MM.1S (cell line): Measurements from ENCODE around the gene FCN3.
"Not testable (repeated sequence)": the region's sequence is repeated elsewhere in the genome, so short reads cannot be mapped to it uniquely, and the experiment has no call there.

ENCODE experiments used
- DNase-seq: peaks from one replicate; pipeline ENCODE4 v3.0.0-alpha.2; 2015
- H2AFZ ChIP-seq: fragments of 300-600 bp; sonication (generic); 2 replicates; pipeline ENCODE4 v1.6.0; 2016; ENCODE audit warnings: antibody characterized with exemption, low read length
- H3F3A ChIP-seq: fragments of 300-600 bp; sonication (generic); 2 replicates; pipeline ENCODE4 v1.6.1; 2016; ENCODE audit warnings: mild to moderate bottlenecking, antibody characterized with exemption, low read length, moderate library complexity, mixed read lengths; ENCODE audit not compliant: insufficient read depth
- H3K27ac ChIP-seq: fragments of 300-600 bp; sonication (generic); 2 replicates; pipeline ENCODE4 v1.5.1; 2016; ENCODE audit warnings: mild to moderate bottlenecking, low read length
- H3K27me3 ChIP-seq: fragments of 300-600 bp; sonication (generic); replicated peaks from 2 replicates; pipeline ENCODE4 v1.6.0; 2016; ENCODE audit warnings: low read length; ENCODE audit not compliant: insufficient read depth
- H3K36me3 ChIP-seq: fragments of 300-600 bp; sonication (generic); replicated peaks from 2 replicates; pipeline ENCODE4 v1.6.1; 2016; ENCODE audit warnings: mild to moderate bottlenecking, low read length, mixed read lengths; ENCODE audit not compliant: insufficient read depth
- H3K4me1 ChIP-seq: fragments of 300-600 bp; sonication (generic); 2 replicates; pipeline ENCODE4 v1.6.1; 2016; ENCODE audit warnings: low read length, mixed read lengths
- H3K4me2 ChIP-seq: fragments of 300-600 bp; sonication (generic); 2 replicates; pipeline ENCODE4 v1.6.0; 2016; ENCODE audit warnings: low read depth, low read length
- H3K4me3 ChIP-seq: fragments of 300-600 bp; sonication (generic); 2 replicates; pipeline ENCODE4 v1.5.1; 2016; ENCODE audit warnings: low read length, mixed read lengths
- H3K79me2 ChIP-seq: fragments of 300-600 bp; sonication (generic); 2 replicates; pipeline ENCODE4 v1.6.1; 2016; ENCODE audit warnings: mixed run types, low read length, mixed read lengths
- H3K9ac ChIP-seq: fragments of 300-600 bp; sonication (generic); 2 replicates; pipeline ENCODE4 v1.6.1; 2016; ENCODE audit warnings: low read length, mixed read lengths
- H3K9me2 ChIP-seq: fragments of 300-600 bp; sonication (generic); replicated peaks from 2 replicates; pipeline ENCODE4 v1.6.1; 2016; ENCODE audit warnings: mild to moderate bottlenecking, low read length, mixed read lengths; ENCODE audit not compliant: insufficient read depth
- H3K9me3 ChIP-seq: fragments of 300-600 bp; sonication (generic); replicated peaks from 2 replicates; pipeline ENCODE4 v1.6.1; 2016; ENCODE audit warnings: mild to moderate bottlenecking, low read length, mixed read lengths; ENCODE audit not compliant: insufficient read depth
- H4K20me1 ChIP-seq: fragments of 300-600 bp; sonication (generic); 2 replicates; pipeline ENCODE4 v1.6.1; 2016; ENCODE audit warnings: mild to moderate bottlenecking, low read length, moderate library complexity, mixed read lengths; ENCODE audit not compliant: insufficient read depth
- CTCF ChIP-seq: fragments of 300-600 bp; sonication (generic); IDR thresholded peaks from 2 replicates; pipeline ENCODE4 v1.5.1; 2016; ENCODE audit warnings: antibody characterized with exemption, low read length, mixed read lengths
- EZH2 ChIP-seq: fragments of 300-600 bp; sonication (generic); optimal IDR thresholded peaks from 2 replicates; pipeline ENCODE3; 2017; ENCODE audit warnings: low read depth, mild to moderate bottlenecking, antibody characterized with exemption, low read length, mixed read lengths
- EZH2phosphoT487 ChIP-seq: fragments of 300-600 bp; sonication (generic); IDR thresholded peaks from 2 replicates; pipeline ENCODE4 v1.6.1; 2018; ENCODE audit warnings: antibody characterized with exemption, low read length

The FCN3 gene

GRCh38 chr1:27392096-27392777 is 17.6 kb upstream of the FCN3 start, which contains the start of gene GPR3:
TSS of gene GPR3 (plus strand) at chr1:27392622. CDS start at chr1:27393799, 1,177 bp downstream.
- Histone ChIP-seq H3K27me3 (peaks cover 21% of the 10 kb centered on the region; the same call in 1 of the 2 replicates), H4K20me1 (no peaks in the 10 kb centered on the region), H3K27ac (no peak within 1 kb of the TSS), H2AFZ (peak within 1 kb of the TSS; percentile 76), H3K9me2 (no peaks in the 10 kb centered on the region), H3K4me1 (peaks cover 7% of the 10 kb centered on the region), H3K36me3 (no peaks in the 10 kb centered on the region), H3K4me3 (peak within 1 kb of the TSS; percentile 70), H3K9me3 (no peaks in the 10 kb centered on the region), H3K79me2 (no peaks in the 10 kb centered on the region), H3F3A (no peaks in the 10 kb centered on the region), H3K4me2 (peak within 1 kb of the TSS; percentile 90), H3K9ac (peak within 1 kb of the TSS; percentile 73)
- TF ChIP-seq EZH2phosphoT487 = no peak
- TF ChIP-seq CTCF = peak; percentile 52
- peak; percentile 89 for DNase-seq

- Histone ChIP-seq H3K79me2 (no peaks in the 10 kb centered on the region), H2AFZ (peak overlapping the region; percentile 33), H4K20me1 (no peaks in the 10 kb centered on the region), H3K36me3 (no peaks in the 10 kb centered on the region), H3F3A (no peaks in the 10 kb centered on the region), H3K9ac (peak overlapping the region; percentile 23; the same call in 1 of the 2 replicates), H3K27ac (no peak overlapping the region), H3K4me3 (peak overlapping the region; percentile 70), H3K9me3 (no peaks in the 10 kb centered on the region), H3K27me3 (peaks cover 21% of the 10 kb centered on the region; the same call in 1 of the 2 replicates), H3K4me2 (peak overlapping the region; percentile 90), H3K9me2 (no peaks in the 10 kb centered on the region), H3K4me1 (peaks cover 7% of the 10 kb centered on the region)
- TF ChIP-seq CTCF = no peak
- no peak for TF ChIP-seq EZH2phosphoT487
- TF ChIP-seq EZH2 = no peak
- no peak for DNase-seq
These were observed 17.0 kb upstream of the FCN3 start for GRCh38 chr1:27391511-27392095.

GRCh38 chr1:27388337-27389005 is 13.8 kb upstream of the FCN3 start:
- TF ChIP-seq CTCF (peak; percentile 90), EZH2 (no peak)
- H4K20me1 ChIP-seq = no peaks in the 10 kb centered on the region
- H3K9me2 ChIP-seq = no peaks in the 10 kb centered on the region
- no peaks in the 10 kb centered on the region for H3K79me2 ChIP-seq
- no peaks in the 10 kb centered on the region for H3K36me3 ChIP-seq
- no peaks in the 10 kb centered on the region for H3K9me3 ChIP-seq
- H3F3A ChIP-seq = no peaks in the 10 kb centered on the region
- H3K4me2 ChIP-seq = no peak overlapping the region
- peak; percentile 66 for DNase-seq
- no peak overlapping the region for H3K4me3 ChIP-seq
- peaks cover 21% of the 10 kb centered on the region; the same call in 1 of the 2 replicates for H3K27me3 ChIP-seq
- H3K27ac ChIP-seq = no peak overlapping the region
- peaks cover 7% of the 10 kb centered on the region for H3K4me1 ChIP-seq
- no peak overlapping the region for H2AFZ ChIP-seq
- no peak overlapping the region for H3K9ac ChIP-seq

GRCh38 chr1:27384797-27385196 is 10.2 kb upstream of the FCN3 start:
- H3K79me2 ChIP-seq, H3K4me1 ChIP-seq, H4K20me1 ChIP-seq, H3K4me2 ChIP-seq, H3K9me2 ChIP-seq, H2AFZ ChIP-seq, H3F3A ChIP-seq, H3K4me3 ChIP-seq, DNase-seq, H3K36me3 ChIP-seq, H3K9me3 ChIP-seq, H3K27ac ChIP-seq, H3K9ac ChIP-seq: not testable (repeated sequence)
- H3K27me3 ChIP-seq = peaks cover 12% of the 10 kb centered on the region; the same call in 1 of the 2 replicates
